HG03045 (cell line): ENCODE results near the gene COMP.
"Not testable (repeated sequence)": the region's sequence is repeated elsewhere in the genome, so short reads cannot be mapped to it uniquely, and the experiment has no call there.

Experiments
- ATAC-seq: cut with Tn5 transposase; IDR thresholded peaks from one replicate; pipeline ENCODE4 v1.9.1; 2021; ENCODE audit warnings: mild to moderate bottlenecking, moderate library complexity; ENCODE audit not compliant: unreplicated experiment

The COMP gene

DNA sequence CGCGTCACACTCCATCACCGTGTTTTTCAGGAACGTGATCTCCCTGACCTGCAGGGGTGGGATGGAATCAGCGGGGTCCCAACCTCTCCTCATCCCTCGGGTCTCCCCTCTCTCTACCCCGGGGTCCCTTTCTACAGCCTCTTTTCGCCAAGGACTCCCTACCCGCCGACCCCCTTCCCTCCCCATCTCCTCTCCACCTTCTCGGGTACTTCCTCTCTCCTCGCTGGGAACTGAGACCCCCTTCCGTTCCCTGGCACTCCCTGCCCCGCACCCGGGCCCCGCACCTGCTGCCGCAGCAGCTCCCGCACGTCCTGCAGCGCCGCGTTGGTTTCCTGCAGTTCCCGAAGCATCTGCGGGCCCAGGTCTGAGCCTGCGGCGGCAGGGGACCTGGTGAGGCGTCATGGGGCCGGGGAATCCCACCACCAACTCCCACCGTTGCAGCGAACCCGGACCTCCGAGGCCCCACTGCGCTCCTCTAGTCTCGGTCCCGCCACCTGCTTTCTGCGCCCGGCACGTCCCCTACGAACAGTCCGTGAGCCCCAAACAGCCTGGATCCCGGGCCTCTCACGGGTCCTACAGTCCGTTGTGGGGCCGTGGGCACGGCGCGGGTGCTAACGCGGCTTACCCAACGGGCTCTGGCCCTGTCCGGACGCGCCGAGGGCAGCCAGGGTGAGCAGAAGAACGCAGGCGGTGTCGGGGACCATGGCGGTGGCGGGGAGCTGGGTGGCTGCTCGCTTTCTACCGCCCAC, at the start of gene COMP:
Gene COMP (minus strand): TSS at position 740 of the 749 bp plus-strand sequence. CDS start 36 bp downstream, at position 704.
- no peak for ATAC-seq

DNA sequence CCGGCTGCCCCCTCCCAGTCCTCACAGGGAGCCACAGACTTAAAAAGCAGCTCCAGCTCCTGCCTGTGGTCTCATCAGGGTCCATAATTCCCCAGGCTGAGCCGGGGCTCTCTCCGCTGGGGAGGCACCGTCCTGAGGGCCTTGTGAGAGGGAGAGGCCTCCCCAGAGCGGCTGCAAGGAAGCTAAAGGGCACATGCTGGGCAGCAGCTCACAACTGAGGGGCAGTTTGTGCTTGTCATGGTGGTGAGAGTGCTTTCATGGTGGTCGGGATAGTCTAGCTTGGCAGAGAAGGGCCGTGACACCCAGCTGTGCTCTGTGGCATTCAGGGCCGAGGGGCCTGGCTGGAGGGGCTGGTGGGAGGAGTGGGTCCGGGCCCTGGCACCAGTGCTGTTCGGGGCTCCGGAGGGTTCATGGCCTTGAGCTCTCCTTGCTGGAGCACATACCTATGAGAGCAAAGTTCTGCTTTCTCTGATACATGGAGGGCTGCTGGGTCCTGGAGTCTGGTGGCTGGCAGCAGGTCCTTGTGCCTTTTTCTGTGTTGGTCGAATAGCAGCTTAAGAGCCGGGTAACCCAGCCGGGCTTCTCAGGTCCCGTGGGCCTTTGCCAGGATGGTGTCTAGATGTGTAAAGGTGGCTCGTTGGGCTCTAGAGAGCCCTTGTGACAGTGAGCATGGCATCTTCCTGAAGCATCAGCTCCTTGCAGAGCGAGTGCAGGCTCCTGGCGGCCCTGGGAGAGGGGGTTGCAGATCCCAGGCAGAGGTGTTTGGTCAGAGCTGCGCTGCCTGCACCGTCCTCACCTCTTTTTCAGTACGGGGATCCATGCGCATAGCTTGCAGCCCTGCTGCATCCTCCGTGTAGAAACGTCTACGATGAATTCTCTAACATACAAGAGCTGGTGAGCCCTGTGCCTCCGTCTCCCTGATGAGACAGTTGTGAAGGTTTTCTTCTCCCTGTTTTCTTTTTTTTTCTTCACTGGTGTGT, 49.5 kb upstream of the COMP start:
- ATAC-seq: no peak

DNA sequence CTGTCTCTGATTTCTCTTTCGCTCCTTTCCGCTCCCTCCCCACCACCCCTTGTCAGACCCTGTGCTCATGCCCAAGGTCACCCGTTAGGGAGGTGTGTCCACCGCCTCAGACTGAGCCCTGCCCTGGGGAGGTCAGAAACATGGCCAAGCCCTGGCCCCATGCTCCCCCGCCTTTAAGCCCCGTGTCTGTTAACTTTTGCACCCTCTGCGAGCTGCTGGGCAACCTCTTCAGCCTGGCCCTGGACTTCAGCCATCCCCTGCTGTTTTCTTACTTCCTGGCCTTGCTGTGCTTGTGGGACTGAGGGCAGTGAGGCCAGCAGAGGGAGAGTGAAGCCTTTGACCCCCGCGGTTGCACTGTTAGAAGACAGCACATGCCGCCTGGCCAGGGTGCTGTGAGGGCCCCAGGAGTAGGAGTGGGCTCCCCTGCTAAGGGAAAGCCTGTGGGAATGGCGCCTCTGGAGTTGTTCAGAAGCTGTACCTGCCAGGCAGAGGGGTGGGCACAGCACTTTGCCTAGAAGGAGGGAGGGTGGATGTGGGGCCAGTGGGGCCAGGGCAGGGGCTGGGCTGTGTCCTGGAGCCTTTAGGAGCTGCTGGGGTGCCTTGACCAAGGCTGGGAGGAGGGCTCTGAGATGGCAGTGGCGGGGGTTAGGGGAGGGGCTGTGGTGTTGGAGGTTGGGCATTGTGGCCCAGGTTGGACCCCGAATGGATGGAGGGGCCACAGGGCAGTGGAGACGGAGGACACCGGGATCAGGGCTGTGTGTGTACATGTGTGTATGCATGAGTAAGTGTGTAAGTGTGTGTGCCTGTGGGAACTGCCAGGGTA, 48.6 kb upstream of the COMP start:
- ATAC-seq: no peak

DNA sequence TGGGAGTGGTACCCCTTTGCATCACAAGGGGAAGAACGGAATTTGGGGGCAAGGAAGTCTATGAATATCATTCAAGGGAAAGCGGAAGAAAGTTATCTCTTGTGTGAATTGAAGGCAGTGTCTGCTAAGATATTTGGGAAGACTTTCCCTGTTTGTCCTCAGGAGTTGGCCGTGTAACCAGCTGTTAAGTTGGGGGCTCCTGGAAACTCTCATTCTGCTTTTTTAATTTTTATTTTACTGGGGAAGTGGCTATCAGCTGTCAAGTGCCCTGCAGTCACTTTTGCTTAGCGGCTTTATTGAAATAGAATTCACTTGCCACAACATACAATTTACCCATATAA, 43.5 kb upstream of the COMP start:
- no peak for ATAC-seq

DNA sequence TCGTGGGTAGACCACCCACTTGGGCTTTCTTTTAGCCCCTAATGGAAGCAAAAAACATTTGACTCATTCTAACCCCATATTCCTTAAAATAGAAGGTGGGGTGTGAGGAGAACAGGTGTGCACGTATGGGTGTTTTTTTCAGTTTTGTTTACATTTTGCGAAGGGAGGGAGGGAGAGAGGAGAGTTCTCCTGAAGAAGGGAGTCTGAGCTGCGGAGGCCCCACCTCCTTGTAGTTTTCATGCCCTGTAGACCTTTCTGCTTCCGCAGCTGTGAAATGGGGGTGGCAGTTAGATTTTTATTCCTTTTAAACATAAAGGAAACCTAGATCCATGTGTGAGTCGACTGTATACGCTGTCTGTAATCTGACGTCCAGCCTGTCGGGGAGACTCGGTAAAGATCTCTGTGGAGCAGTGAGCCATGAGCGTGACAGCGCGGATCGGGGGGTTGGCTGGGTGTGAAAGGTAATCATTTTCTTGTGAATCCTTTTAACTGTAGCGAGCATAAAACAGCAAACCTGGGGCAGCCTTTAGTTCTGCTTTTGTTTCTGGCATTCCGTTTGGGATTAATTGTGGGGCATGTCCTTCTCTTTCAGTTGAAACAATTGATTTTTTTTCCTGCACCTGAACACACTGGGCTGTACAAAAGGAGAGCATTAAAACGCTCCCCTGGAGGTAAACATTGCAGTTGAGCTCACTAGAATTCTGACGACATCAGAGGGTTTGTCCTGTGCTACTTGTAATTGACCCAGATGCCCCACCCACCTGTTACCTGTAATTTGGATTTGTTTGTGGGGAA, 42.9 kb upstream of the COMP start:
- no peak for ATAC-seq

DNA sequence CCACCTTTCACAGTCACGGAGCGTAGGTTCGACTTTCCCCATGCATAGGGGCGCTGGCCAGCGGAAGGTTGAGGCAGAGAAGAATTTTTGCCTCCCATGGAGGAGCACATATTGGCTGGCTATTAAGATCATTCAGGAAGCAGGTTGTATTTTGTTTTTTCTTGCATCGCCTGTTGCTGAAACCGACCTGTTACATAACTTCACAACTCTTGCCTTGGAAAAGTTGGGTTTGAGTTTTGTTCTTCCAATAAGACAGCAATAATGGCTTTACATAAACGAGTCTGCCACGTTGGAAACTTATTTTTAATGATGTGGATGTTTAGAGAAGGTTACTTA, 42.0 kb upstream of the COMP start:
- no peak for ATAC-seq

DNA sequence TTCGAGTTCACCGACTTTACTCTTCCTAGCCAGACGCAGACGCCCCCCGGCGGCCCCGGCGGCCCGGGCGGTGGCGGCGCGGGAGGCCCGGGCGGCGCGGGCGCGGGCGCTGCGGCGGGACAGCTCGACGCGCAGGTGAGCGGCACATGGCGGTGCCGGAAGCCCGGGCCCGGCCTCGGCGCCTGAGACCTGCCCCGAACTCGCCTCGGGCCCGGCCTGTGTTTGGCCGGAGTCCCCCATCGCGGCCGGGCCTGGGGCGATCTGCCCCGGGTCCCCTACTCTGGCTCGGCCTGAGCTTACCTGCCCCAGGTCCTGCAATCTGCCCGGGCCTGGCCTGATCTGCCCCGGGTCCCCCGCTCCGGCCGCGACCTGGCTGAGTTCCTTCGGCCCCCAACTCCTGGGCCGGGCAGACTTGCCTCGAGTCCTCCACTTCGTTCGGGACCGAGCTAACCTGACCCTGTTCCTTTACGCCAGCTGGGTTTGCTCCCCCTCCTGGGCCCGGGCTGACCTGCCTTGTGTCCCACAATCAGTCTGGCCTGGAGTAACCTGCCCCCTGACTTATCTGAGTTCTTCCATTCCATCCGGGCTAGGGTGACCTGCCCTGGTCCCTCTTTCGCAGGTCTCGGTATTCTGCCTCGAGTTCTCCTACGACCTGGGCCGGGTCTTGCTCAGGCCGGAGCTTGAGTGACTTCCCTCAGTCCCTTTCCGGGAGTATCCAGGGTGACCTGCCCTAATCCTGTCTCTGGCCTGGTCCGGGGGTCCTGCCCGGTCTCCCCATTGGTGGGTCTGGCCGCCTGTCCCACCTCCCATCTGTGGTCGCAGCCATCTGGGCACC, 41.4 kb upstream of the COMP start:
- ATAC-seq: peak; percentile 35

DNA sequence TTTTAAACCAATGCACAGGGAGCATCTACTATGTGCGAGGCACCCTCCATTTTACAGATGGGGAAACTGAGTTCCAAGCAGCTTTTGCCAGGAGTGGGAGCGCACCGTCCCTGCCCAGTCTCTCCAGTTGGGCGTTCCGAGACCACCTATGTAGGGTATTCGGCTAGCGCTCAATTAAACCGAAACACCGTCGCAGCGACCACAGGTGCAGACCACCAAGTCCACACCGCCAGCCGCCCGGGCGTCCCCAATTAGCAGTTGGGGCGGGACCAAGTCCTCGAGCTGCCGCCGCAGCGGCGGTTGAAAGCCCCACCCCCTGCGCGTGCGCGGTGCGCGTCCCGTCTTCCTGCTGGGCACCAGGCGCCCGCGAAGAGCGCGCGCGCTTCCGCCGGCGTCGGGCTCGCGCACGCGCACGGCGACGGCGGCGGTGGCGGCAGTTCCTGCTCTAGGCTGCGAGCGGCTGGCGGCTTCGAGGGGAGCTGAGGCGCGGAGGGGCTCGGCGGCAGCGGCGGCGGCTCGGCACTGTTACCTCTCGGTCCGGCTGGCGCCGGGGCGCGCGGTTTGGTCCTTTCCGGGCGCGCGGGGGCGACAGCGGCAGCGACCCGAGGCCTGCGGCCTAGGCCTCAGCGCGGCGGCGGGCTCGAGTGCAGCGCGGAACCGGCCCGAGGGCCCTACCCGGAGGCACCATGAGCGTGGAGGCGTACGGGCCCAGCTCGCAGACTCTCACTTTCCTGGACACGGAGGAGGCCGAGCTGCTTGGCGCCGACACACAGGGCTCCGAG, 40.6 kb upstream of the COMP start, which contains the start of gene UPF1:
Gene UPF1 (plus strand): TSS at position 436 of the 782 bp plus-strand sequence. CDS start 251 bp downstream, at position 687.
- ATAC-seq: peak; percentile 76

DNA sequence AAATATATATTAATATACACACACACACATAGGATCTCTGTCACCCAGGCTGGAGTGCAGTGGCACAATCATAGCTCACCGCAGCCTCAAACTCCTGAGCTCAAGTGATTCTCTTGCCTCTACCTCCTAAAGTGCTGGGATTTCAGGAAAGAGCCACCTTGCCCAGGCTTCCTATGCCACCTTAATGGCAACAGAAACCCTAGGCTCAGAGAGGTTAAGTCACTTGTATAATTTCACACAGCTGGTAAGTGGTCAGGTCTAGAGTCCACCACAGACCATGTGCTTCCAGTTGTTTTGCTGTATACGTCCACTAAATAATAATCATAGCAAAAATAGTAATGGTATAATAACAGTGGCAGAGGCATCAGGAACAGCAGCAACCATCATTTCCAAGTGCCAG, 39.4 kb upstream of the COMP start:
- no peak for ATAC-seq

DNA sequence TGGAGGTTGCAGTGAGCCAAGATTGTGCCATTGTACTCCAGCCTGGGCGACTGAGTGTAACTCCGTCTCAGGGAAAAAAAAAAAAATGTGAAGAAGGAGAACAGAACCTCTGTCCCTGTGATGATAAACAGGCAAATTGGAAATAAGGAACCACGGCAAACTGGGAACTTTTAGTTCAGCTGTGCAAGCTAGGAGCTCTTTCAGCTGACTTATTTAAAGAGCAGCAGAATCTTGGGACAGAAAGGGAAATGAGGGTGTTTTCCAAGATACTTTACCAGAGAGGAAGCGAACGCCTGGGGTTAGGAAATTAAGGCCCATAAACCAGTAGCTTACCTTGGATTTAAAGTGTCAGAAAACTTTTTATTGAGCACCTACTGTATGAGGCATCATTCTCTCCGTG, 37.7 kb upstream of the COMP start:
- ATAC-seq: no peak

DNA sequence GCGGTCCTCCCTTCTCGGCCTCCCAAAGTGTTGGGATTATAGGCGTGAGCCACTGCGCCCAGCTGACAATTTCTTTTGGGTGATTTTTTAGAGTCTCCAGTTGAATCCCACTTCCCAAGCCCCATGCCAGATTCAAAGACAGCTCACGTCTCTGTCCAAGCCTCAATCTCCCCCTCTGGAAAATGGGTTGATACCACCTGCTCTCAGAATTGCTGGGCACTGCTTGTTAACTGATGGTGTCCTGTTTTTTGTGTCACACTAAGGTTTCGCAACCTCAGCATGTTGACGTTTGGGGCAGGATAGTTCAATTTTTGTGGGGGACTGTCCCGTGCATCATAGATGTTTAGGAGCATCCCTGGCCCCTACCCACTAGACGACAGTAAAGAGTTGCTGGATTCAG, 26.5 kb upstream of the COMP start:
- ATAC-seq: no peak

DNA sequence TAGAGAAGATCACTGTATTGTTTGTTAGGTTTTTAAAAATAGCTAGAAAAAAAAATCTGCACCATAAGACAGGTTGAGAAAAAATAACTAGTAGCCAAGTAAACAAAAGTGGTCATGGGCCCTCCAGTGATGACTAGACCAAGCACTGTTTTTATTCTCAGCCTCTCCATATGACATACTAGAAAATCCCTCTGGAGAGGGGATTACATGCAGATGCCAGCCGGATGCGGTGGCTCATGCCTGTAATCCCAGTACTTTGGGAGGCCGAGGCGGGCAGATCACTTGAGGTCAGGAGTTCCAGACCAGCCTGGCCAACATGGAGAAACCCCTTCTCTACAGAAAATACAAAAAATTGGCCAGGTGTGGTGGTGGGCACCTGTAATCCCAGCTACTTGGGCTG, 25.5 kb upstream of the COMP start:
- not testable (repeated sequence) for ATAC-seq

DNA sequence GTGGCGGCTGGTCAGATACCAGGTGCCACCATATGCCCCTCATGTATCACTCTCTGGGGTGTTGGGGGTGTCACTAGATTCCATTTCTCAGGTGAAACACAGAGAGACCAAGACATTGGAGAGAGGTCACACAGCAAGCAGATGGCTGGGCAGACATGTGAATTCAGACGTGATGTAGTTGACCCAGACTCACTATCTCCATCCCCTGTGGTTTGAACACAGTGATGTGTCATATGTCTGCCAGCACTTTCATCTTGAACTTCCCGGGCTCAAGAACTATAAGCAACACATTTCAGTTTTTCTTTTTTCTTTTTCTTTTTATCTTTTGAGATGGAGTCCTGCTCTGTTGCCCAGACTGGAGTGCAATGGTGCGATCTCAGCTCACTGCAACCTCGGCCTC, 24.6 kb upstream of the COMP start:
- no peak for ATAC-seq

DNA sequence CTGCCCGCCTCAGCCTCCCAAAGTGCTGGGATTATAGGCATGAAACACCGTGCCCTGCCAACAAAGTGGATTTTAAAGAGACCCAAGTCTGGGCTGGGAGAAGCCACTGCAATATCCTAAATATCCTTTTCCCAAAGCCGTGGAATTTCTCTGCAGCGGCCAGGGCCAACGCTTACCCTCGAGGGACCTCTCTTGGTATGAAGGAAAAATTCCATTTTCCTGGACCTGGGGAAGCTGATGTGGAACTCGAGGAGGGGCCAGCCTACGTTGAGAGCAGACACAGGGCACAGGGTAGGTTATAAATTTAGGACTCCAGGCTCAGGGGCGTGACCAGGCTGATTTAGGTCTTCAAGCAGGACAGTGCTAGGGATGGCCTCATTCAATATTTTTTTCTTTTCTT, 23.0 kb upstream of the COMP start:
- no peak for ATAC-seq

DNA sequence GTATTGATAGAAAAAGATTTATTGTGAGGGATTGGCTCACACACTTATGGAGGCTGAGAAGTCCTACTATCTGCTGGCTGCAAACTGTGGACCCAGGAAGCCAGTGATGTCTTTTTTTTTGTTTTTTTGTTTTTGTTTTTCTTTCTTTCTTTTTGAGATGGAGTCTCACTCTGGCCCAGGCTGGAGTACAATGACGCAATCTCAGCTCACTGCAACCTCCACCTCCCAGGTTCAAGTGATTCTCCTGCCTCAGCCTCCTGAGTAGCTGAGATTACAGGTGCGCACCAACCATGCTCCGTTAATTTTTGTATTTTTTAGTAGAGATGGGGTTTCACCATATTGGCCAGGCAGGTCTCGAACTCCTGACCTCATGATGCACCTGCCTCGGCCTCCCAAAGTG, 20.5 kb upstream of the COMP start:
- not testable (repeated sequence) for ATAC-seq

DNA sequence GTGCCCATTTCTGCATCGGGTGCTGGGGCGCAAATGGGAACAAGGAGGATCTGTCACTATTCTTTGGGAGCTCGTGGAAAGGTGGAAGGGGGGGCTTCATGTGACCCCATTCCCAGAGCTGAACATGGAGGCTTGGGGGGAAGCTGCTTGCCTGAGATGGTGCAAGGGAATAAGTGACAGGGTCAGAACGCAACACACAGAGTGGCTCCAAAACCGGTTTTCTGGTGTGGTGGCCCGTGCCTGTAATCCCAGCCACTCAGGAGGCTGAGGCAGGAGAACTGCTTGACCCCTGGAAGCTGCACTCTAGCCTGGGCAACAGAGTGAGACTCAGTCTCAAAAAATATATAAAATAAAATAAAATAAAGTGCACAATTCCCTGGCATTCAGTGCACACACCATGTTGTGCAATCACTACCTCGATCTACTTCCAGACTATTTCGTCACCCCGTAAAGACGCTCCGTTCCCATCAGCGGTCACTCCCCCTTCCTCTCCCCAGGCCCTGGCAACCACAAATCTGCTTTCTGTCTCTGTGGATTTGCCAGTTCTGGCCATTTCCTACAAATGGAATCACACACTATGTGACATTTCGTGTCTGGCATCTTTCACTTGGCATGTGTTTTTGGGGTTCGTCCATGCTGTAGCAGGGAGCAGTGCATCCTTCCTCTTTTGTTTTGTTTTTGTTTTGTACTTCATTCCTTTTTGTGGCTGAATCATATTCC, 18.2 kb upstream of the COMP start:
- no peak for ATAC-seq

DNA sequence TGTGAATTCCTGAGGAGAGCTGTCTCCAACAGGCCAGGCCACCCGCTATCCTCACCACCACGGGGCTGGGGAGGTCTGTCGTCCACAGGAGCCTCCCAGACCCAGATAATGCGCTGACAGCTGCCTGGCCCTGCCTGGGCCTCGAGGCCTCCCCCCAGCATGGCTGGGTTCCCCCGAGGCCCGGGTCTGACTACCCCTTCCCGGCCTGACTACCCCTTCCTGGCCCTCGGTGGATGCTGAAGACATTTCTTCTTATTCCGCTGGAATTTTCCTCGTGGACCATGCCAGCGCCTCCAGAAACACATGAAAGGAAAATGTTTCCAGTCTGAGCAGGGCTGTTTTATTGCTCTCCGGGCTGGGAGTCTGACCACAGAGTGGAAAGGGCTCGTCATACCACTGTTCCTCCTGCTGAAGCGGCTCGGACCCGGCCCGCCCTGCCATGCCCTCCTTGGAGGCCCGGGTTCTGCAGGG, 16.8 kb upstream of the COMP start:
- no peak for ATAC-seq

DNA sequence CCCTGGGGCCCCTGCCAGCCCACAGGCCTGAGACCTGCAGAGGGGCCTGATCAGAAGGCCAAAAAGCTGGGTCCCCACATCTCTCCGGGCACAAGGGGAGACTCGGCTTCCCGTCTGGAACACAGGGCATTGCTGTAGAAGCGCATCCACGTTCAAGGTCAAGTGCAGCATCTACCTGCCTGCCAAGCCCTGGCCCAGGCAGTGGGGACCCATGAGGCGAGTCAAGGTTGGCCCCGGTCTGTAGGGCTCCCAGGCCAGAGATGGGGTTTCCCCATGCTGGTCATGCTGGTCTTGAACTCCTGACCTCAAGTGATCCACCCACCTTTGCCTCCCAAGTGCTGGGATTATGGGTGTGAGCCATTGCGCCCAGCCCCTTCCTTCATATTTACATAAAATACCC, 13.5 kb upstream of the COMP start:
- no peak for ATAC-seq
